ENCODE measurements around the gene OASL. TPM values are rescaled to one million over a fixed set of nuclear protein-coding genes. Genes with fewer than 3 reads are reported as not detected.

The OASL gene
- total RNA-seq, 3 donors from 2014 or later (not counting 1 experiment from before 2014, with no cell fraction given), result 7.5 to 48.0 (median 35.2) TPM

- H3K27me3 ChIP-seq (ENCODE audit: control insufficient read depth, insufficient read depth, low read length), result no peaks in the 10 kb centered on the region
- H3K27ac ChIP-seq (ENCODE audit: low read length), result no peak overlapping the region
- ATAC-seq (no peak), DNase-seq (no peak)
- H3K4me1 ChIP-seq (ENCODE audit: control insufficient read depth, insufficient read depth, low read length), result no peaks in the 10 kb centered on the region
- no peaks in the 10 kb centered on the region for H3K36me3 ChIP-seq (ENCODE audit: control insufficient read depth, insufficient read depth, low read length)
- no peaks in the 10 kb centered on the region for H3K36me3 Mint-ChIP-seq
- H3K27ac Mint-ChIP-seq, result no peak overlapping the region
- H3K27me3 Mint-ChIP-seq (ENCODE audit: low read depth in 2 of 2), result peaks cover 3% of the 10 kb centered on the region in 2 donors
- peaks cover 0 to 3% of the 10 kb centered on the region in 2 donors for H3K9me3 Mint-ChIP-seq
- H3K4me3 ChIP-seq (ENCODE audit: low read length), result no peak overlapping the region
- no peaks in the 10 kb centered on the region for H3K9me3 ChIP-seq (ENCODE audit: control insufficient read depth, insufficient read depth, low read length)
- TF ChIP-seq, protein P1, sequence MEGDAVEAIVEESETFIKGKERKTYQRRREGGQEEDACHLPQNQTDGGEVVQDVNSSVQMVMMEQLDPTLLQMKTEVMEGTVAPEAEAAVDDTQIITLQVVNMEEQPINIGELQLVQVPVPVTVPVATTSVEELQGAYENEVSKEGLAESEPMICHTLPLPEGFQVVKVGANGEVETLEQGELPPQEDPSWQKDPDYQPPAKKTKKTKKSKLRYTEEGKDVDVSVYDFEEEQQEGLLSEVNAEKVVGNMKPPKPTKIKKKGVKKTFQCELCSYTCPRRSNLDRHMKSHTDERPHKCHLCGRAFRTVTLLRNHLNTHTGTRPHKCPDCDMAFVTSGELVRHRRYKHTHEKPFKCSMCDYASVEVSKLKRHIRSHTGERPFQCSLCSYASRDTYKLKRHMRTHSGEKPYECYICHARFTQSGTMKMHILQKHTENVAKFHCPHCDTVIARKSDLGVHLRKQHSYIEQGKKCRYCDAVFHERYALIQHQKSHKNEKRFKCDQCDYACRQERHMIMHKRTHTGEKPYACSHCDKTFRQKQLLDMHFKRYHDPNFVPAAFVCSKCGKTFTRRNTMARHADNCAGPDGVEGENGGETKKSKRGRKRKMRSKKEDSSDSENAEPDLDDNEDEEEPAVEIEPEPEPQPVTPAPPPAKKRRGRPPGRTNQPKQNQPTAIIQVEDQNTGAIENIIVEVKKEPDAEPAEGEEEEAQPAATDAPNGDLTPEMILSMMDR (IDR thresholded peaks at IDR 0.05), result no peak
- no peaks in the 10 kb centered on the region for H3K4me1 Mint-ChIP-seq
- WGBS (ENCODE audit: insufficient coverage), result 85% methylated on average over 3 of the region's 3 CpGs
- no peak overlapping the region for H3K4me3 Mint-ChIP-seq
- intact Hi-C loops (cut with micrococcal nuclease), result no loop called here
Observed at GRCh38 chr12:120989687-120990086, 49.4 kb downstream of the OASL start.

- 90% methylated on average over 17 of the region's 17 CpGs for WGBS (ENCODE audit: insufficient coverage)
- no peak overlapping the region for H3K4me3 Mint-ChIP-seq
- ATAC-seq, result no peak
- intact Hi-C loops (cut with micrococcal nuclease), result no loop called here
- Histone ChIP-seq H3K27ac (ENCODE audit: low read length) (no peak overlapping the region), H3K4me1 (ENCODE audit: control insufficient read depth, insufficient read depth, low read length) (no peaks in the 10 kb centered on the region), H3K9me3 (ENCODE audit: control insufficient read depth, insufficient read depth, low read length) (no peaks in the 10 kb centered on the region), H3K27me3 (ENCODE audit: control insufficient read depth, insufficient read depth, low read length) (no peaks in the 10 kb centered on the region), H3K36me3 (ENCODE audit: control insufficient read depth, insufficient read depth, low read length) (no peaks in the 10 kb centered on the region), H3K4me3 (ENCODE audit: low read length) (no peak overlapping the region)
- no peaks in the 10 kb centered on the region for H3K4me1 Mint-ChIP-seq
- H3K27ac Mint-ChIP-seq, result no peak overlapping the region
- no peak for DNase-seq
- H3K27me3 Mint-ChIP-seq (ENCODE audit: low read depth in 2 of 2), result peaks cover 0 to 3% of the 10 kb centered on the region in 2 donors
- TF ChIP-seq, protein P1 (IDR thresholded peaks at IDR 0.05), result no peak
- H3K36me3 Mint-ChIP-seq, result no peaks in the 10 kb centered on the region
- peaks cover 0 to 3% of the 10 kb centered on the region in 2 donors for H3K9me3 Mint-ChIP-seq
Observed at GRCh38 chr12:120988658-120989057, 50.4 kb downstream of the OASL start.

DNA sequence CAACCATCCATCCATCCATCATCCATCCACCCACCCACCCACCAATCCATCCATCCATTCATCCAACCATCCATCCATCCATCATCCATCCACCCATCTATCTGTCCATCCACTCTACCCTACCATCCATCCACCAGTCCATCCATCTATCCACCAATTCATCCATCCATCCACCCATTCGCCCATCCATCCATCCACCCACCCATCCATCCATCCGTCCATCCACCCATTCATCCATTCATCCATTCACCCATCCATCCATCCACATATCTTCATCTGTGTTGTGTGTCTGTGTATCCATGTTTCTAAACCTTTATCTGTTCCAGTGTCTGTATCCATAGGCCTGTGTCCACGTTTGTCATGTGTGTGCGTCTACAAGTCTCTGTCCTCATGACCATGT is 50.8 kb downstream of the OASL start:
- WGBS (ENCODE audit: insufficient coverage), result 92% methylated on average over 4 of the region's 4 CpGs
- Histone ChIP-seq H3K4me1 (ENCODE audit: control insufficient read depth, insufficient read depth, low read length) (no peaks in the 10 kb centered on the region), H3K4me3 (ENCODE audit: low read length) (no peak overlapping the region), H3K9me3 (ENCODE audit: control insufficient read depth, insufficient read depth, low read length) (no peaks in the 10 kb centered on the region), H3K27ac (ENCODE audit: low read length) (no peak overlapping the region), H3K27me3 (ENCODE audit: control insufficient read depth, insufficient read depth, low read length) (no peaks in the 10 kb centered on the region), H3K36me3 (ENCODE audit: control insufficient read depth, insufficient read depth, low read length) (no peaks in the 10 kb centered on the region)
- H3K4me1 Mint-ChIP-seq, result no peaks in the 10 kb centered on the region
- ATAC-seq (no peak), DNase-seq (no peak)
- no peak overlapping the region for H3K27ac Mint-ChIP-seq
- no peaks in the 10 kb centered on the region for H3K36me3 Mint-ChIP-seq
- H3K4me3 Mint-ChIP-seq, result no peak overlapping the region
- H3K27me3 Mint-ChIP-seq (ENCODE audit: low read depth in 2 of 2), result peaks cover 0 to 3% of the 10 kb centered on the region in 2 donors
- TF ChIP-seq, protein P1 (IDR thresholded peaks at IDR 0.05), result no peak
- peaks cover 0 to 3% of the 10 kb centered on the region in 2 donors for H3K9me3 Mint-ChIP-seq
- intact Hi-C loops (cut with micrococcal nuclease), result no loop called here

- no peaks in the 10 kb centered on the region for H3K36me3 Mint-ChIP-seq
- peaks cover 0 to 3% of the 10 kb centered on the region in 2 donors for H3K9me3 Mint-ChIP-seq
- Histone ChIP-seq H3K4me3 (ENCODE audit: low read length) (no peak overlapping the region), H3K36me3 (ENCODE audit: control insufficient read depth, insufficient read depth, low read length) (no peaks in the 10 kb centered on the region), H3K27ac (ENCODE audit: low read length) (no peak overlapping the region), H3K9me3 (ENCODE audit: control insufficient read depth, insufficient read depth, low read length) (no peaks in the 10 kb centered on the region), H3K27me3 (ENCODE audit: control insufficient read depth, insufficient read depth, low read length) (no peaks in the 10 kb centered on the region), H3K4me1 (ENCODE audit: control insufficient read depth, insufficient read depth, low read length) (no peaks in the 10 kb centered on the region)
- DNase-seq (no peak), ATAC-seq (no peak)
- no peaks in the 10 kb centered on the region for H3K4me1 Mint-ChIP-seq
- WGBS (ENCODE audit: insufficient coverage), result 100% methylated on average over 3 of the region's 3 CpGs
- intact Hi-C loops (cut with micrococcal nuclease), result no loop called here
- H3K4me3 Mint-ChIP-seq, result no peak overlapping the region
- H3K27ac Mint-ChIP-seq, result no peak overlapping the region
- peaks cover 0 to 3% of the 10 kb centered on the region in 2 donors for H3K27me3 Mint-ChIP-seq (ENCODE audit: low read depth in 2 of 2)
- TF ChIP-seq, protein P1 (IDR thresholded peaks at IDR 0.05), result no peak
Observed at GRCh38 chr12:120984351-120984898, 54.6 kb downstream of the OASL start.

Measured in natural killer cell (primary cell).